ENCODE measurements around the gene PCDHB12.
"Not testable (repeated sequence)": the region's sequence is repeated elsewhere in the genome, so short reads cannot be mapped to it uniquely, and the experiment has no call there.

The PCDHB12 gene

GRCh38 chr5:141208478-141208877, at the start of gene PCDHB12:
Gene PCDHB12 (plus strand): TSS chr5:141208719. CDS start chr5:141208908, 189 bp downstream.
- DNase-seq = no peak

GRCh38 chr5:141172381-141173204, 35.9 kb upstream of the PCDHB12 start, which contains the start of gene PCDHB7:
Gene PCDHB7 (plus strand): TSS chr5:141172644. CDS start chr5:141172836, 192 bp downstream.
- DNase-seq = peak; percentile 16

- not testable (repeated sequence) for DNase-seq
These were observed 34.0 kb upstream of the PCDHB12 start for GRCh38 chr5:141174291-141175104.

- DNase-seq = no peak
These were observed 32.6 kb upstream of the PCDHB12 start for GRCh38 chr5:141175933-141176332.

GRCh38 chr5:141177577-141178191, 30.8 kb upstream of the PCDHB12 start, which contains the start of gene PCDHB8:
Gene PCDHB8 (plus strand): TSS chr5:141177790. CDS start chr5:141178035, 245 bp downstream.
- DNase-seq = not testable (repeated sequence)

- DNase-seq = not testable (repeated sequence)
These were observed 29.1 kb upstream of the PCDHB12 start for GRCh38 chr5:141179371-141179770.

- DNase-seq = not testable (repeated sequence)
These were observed 28.6 kb upstream of the PCDHB12 start for GRCh38 chr5:141179876-141180275.

- no peak for DNase-seq
These were observed 28.2 kb upstream of the PCDHB12 start for GRCh38 chr5:141180313-141180712.

- DNase-seq = peak; percentile 70
These were observed 26.3 kb upstream of the PCDHB12 start, which contains the start of gene PCDHB16 for GRCh38 chr5:141182248-141182647. Gene PCDHB16 (plus strand): TSS chr5:141182387. CDS start chr5:141182560, 173 bp downstream.

GRCh38 chr5:141184117-141184855, 24.2 kb upstream of the PCDHB12 start:
- not testable (repeated sequence) for DNase-seq

GRCh38 chr5:141186897-141187512, 21.5 kb upstream of the PCDHB12 start, which contains the start of gene PCDHB9:
Gene PCDHB9 (plus strand): TSS chr5:141187161. CDS start chr5:141187319, 158 bp downstream.
- no peak for DNase-seq

- DNase-seq = not testable (repeated sequence)
These were observed 19.8 kb upstream of the PCDHB12 start for GRCh38 chr5:141188682-141189081.

GRCh38 chr5:141189131-141189530, 19.4 kb upstream of the PCDHB12 start:
- not testable (repeated sequence) for DNase-seq

- no peak for DNase-seq
These were observed 16.3 kb upstream of the PCDHB12 start, which contains the start of gene PCDHB10 for GRCh38 chr5:141192110-141192725. Gene PCDHB10 (plus strand): TSS chr5:141192353. CDS start chr5:141192553, 200 bp downstream.

- not testable (repeated sequence) for DNase-seq
These were observed 14.2 kb upstream of the PCDHB12 start for GRCh38 chr5:141194332-141194731.

- DNase-seq = no peak
These were observed 12.2 kb upstream of the PCDHB12 start for GRCh38 chr5:141196363-141196762.

GRCh38 chr5:141199359-141200235, 8.9 kb upstream of the PCDHB12 start, which contains the start of gene PCDHB11:
Gene PCDHB11 (plus strand): TSS chr5:141199627. CDS start chr5:141199775, 148 bp downstream.
- no peak for DNase-seq

GRCh38 chr5:141201126-141201525, 7.4 kb upstream of the PCDHB12 start:
- not testable (repeated sequence) for DNase-seq

GRCh38 chr5:141201646-141202045, 6.9 kb upstream of the PCDHB12 start:
- DNase-seq = not testable (repeated sequence)

GRCh38 chr5:141210281-141210680, 1.8 kb downstream of the PCDHB12 start:
- not testable (repeated sequence) for DNase-seq
